Calu3 (cell line): ENCODE results near the gene FOXP1. TPM values are rescaled to one million over a fixed set of nuclear protein-coding genes. Genes with fewer than 3 reads are reported as not detected.

ENCODE experiments used
- BruUV-seq: library from RNA; stranded (reverse); fragments of 400-500 nt; replicated peaks from 2 replicates; lab custom pipeline; 2021; lab: Mats Ljungman, UMichigan
- CTCF ChIA-PET: fragments of 300-600 bp; sonication (Branson Sonifier 250); formaldehyde crosslinking; loops from one replicate; lab custom pipeline; 2022; ENCODE audit warnings: antibody characterized with exemption; lab: Charles Lee
- DNase-seq: peaks from one replicate; pipeline ENCODE4 v3.0.0; 2022
- H3K27ac Mint-ChIP-seq: one replicate; pipeline ENCODE4 v1.8.0; 2022; ENCODE audit warnings: mixed read lengths; ENCODE audit not compliant: unreplicated experiment
- H3K27me3 Mint-ChIP-seq: one replicate; pipeline ENCODE4 v1.8.0; 2022; ENCODE audit warnings: mixed read lengths; ENCODE audit not compliant: unreplicated experiment
- H3K36me3 Mint-ChIP-seq: one replicate; pipeline ENCODE4 v1.8.0; 2022; ENCODE audit warnings: mild to moderate bottlenecking, moderate library complexity, mixed read lengths; ENCODE audit not compliant: insufficient read depth, unreplicated experiment
- H3K4me1 Mint-ChIP-seq: one replicate; pipeline ENCODE4 v1.8.0; 2022; ENCODE audit warnings: mild to moderate bottlenecking, low read depth, mixed read lengths; ENCODE audit not compliant: unreplicated experiment
- H3K4me3 Mint-ChIP-seq: one replicate; pipeline ENCODE4 v1.8.0; 2022; ENCODE audit warnings: mild to moderate bottlenecking, low read depth, moderate library complexity, mixed read lengths; ENCODE audit not compliant: unreplicated experiment
- H3K9me3 Mint-ChIP-seq: one replicate; pipeline ENCODE4 v1.8.0; 2022; ENCODE audit warnings: low read depth, mixed read lengths; ENCODE audit not compliant: unreplicated experiment
- intact Hi-C: fragments of 100-400 bp; cut with micrococcal nuclease; formaldehyde crosslinking; loops from one replicate; pipeline ENCODE4 v1.10.0; 2022; ENCODE audit not compliant: unreplicated experiment
- total RNA-seq: library from RNA; stranded (reverse); gene quantifications from 2 replicates; pipeline ENCODE4 v1.2.3, GENCODE V29; 2022
- TF ChIP-seq, protein P1 (sequence below): fragments of 200-600 bp; IDR thresholded peaks from one replicate; pipeline ENCODE4 v1.8.0; 2022; ENCODE audit warnings: antibody characterized with exemption; ENCODE audit not compliant: unreplicated experiment

Gene FOXP1
- total RNA-seq, 1 experiment from 2014 or later, result 82.8 TPM

DNA sequence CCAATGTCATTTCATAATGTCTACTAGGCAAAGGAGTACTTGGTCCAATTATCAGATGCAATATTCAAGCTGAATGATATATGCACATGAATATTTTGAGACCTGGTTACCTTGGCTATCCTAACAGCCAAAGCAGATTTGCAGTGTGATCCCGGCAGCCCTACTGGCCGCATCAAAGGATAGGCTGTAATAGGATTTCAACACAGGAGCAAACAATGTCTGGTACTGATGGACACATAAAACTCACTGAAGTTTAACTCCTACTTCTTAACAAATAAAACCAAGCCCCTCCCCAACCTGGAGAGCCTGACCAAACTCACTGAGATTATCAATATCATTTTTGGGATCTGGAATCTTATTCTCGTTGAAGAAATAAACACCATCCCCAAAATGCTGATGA lies 130.2 kb downstream of the FOXP1 start:
- intact Hi-C loops, result loop anchor here (10.0 kb wide), 1 partner anchor 59 kb away; no protein-coding TSS in a partner anchor
- H3K4me3 Mint-ChIP-seq, result no peak overlapping the region
- no peak overlapping the region for H3K27ac Mint-ChIP-seq
- no peaks in the 10 kb centered on the region for H3K9me3 Mint-ChIP-seq
- H3K4me1 Mint-ChIP-seq, result peaks cover 23% of the 10 kb centered on the region
- CTCF ChIA-PET, result interaction anchor here (0.6 to 0.9 kb wide), 2 partner anchors 597 to 695 kb away, joined by 3 to 5 read pairs; no protein-coding TSS in a partner anchor
- DNase-seq, result no peak
- H3K36me3 Mint-ChIP-seq, result no peaks in the 10 kb centered on the region
- H3K27me3 Mint-ChIP-seq, result no peaks in the 10 kb centered on the region
- TF ChIP-seq, protein P1, sequence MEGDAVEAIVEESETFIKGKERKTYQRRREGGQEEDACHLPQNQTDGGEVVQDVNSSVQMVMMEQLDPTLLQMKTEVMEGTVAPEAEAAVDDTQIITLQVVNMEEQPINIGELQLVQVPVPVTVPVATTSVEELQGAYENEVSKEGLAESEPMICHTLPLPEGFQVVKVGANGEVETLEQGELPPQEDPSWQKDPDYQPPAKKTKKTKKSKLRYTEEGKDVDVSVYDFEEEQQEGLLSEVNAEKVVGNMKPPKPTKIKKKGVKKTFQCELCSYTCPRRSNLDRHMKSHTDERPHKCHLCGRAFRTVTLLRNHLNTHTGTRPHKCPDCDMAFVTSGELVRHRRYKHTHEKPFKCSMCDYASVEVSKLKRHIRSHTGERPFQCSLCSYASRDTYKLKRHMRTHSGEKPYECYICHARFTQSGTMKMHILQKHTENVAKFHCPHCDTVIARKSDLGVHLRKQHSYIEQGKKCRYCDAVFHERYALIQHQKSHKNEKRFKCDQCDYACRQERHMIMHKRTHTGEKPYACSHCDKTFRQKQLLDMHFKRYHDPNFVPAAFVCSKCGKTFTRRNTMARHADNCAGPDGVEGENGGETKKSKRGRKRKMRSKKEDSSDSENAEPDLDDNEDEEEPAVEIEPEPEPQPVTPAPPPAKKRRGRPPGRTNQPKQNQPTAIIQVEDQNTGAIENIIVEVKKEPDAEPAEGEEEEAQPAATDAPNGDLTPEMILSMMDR, result no peak
- BruUV-seq, result no TSS peak

DNA sequence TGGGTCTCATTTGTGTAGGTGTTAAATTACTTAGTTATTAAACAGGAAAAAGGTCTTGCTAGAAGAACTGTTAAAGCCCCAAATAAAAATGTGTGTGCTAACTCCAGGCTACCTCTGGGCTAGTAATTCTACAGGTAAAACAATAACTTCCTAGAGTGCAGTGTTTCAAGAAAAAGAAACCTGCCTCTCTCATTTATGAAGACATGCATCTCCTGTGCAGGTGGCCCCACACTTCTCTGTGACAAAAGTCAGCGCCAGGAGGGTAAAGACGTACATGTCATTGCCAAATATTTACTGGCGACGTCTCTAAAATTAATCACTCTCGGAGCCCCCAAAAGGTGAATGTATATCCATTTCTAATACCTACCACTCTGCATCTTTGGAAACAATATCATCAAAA lies 131.7 kb downstream of the FOXP1 start:
- H3K36me3 Mint-ChIP-seq, result no peaks in the 10 kb centered on the region
- H3K27ac Mint-ChIP-seq, result no peak overlapping the region
- no peak for DNase-seq
- intact Hi-C loops, result loop anchor here (10.0 kb wide), 1 partner anchor 57 kb away; no protein-coding TSS in a partner anchor
- H3K4me1 Mint-ChIP-seq, result peaks cover 23% of the 10 kb centered on the region
- H3K4me3 Mint-ChIP-seq, result no peak overlapping the region
- CTCF ChIA-PET, result no interaction called here
- H3K27me3 Mint-ChIP-seq, result no peaks in the 10 kb centered on the region
- no TSS peak for BruUV-seq
- H3K9me3 Mint-ChIP-seq, result no peaks in the 10 kb centered on the region
- TF ChIP-seq, protein P1, result no peak

DNA sequence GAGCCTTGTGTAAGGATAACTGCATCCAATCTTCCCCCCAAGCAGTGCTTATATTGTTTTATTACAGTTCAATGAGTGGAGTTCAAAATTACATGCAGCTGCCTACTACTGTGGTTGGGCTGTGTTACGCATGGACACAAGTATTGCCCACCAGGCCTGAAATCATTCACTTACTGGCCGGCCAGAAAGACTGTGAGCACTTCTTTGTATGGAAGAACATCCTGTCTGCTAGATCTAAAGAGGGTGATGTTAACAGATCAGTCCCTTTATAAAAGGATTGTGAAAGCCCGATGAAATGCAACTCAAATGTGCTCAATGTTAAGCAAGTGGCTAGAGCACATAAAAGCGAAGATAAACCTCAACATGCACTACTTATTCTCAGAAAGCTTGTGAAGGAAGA lies 132.5 kb downstream of the FOXP1 start:
- no peak for DNase-seq
- CTCF ChIA-PET, result no interaction called here
- H3K4me3 Mint-ChIP-seq, result no peak overlapping the region
- intact Hi-C loops, result loop anchor here (10.0 kb wide), 1 partner anchor 56 kb away; no protein-coding TSS in a partner anchor
- no TSS peak for BruUV-seq
- peaks cover 19% of the 10 kb centered on the region for H3K4me1 Mint-ChIP-seq
- no peaks in the 10 kb centered on the region for H3K36me3 Mint-ChIP-seq
- H3K9me3 Mint-ChIP-seq, result no peaks in the 10 kb centered on the region
- TF ChIP-seq, protein P1, result no peak
- H3K27ac Mint-ChIP-seq, result no peak overlapping the region
- no peaks in the 10 kb centered on the region for H3K27me3 Mint-ChIP-seq

DNA sequence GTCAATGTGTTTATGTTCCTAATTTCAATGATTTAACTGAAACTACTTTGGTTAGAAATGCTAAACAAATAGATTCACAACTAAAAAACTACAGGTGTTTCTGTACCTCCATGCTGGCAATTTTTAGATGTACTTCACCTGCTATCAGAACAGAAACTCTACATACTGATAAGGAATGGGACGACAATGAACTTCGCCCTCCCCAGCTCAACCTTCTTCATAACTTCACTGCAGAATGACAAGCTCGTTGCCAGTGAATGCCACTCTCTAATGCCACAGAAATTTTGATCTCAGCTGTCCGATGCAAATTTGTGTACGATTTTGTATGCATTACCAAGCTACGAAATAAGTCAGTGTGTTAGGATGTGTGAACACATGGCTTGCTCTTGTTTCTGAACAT lies 133.4 kb downstream of the FOXP1 start:
- Mint-ChIP-seq H3K27me3 (no peaks in the 10 kb centered on the region), H3K36me3 (no peaks in the 10 kb centered on the region), H3K9me3 (no peaks in the 10 kb centered on the region), H3K4me3 (no peak overlapping the region), H3K27ac (no peak overlapping the region), H3K4me1 (peaks cover 14% of the 10 kb centered on the region)
- BruUV-seq, result no TSS peak
- CTCF ChIA-PET, result no interaction called here
- TF ChIP-seq, protein P1, result no peak
- no peak for DNase-seq
- intact Hi-C loops, result loop anchor here (10.0 kb wide), 1 partner anchor 55 kb away; no protein-coding TSS in a partner anchor
